SU-DHL-6 (cell line): ENCODE results near the gene PHF20.
"Not testable (repeated sequence)": the region's sequence is repeated elsewhere in the genome, so short reads cannot be mapped to it uniquely, and the experiment has no call there.

ENCODE experiments used
- H2AFZ ChIP-seq: fragments of 200-600 bp; sonication (generic); 2 replicates; pipeline ENCODE4 v1.6.1; 2014; ENCODE audit warnings: low read depth, mild to moderate bottlenecking, moderate library complexity, mixed read lengths, antibody characterized with exemption, low read length; ENCODE audit not compliant: severe bottlenecking
- H3F3A ChIP-seq: fragments of 200-600 bp; shearing (Covaris generic); 2 replicates; pipeline ENCODE4 v1.6.0; 2016; ENCODE audit warnings: antibody characterized with exemption, mild to moderate bottlenecking; ENCODE audit not compliant: insufficient read depth
- H3K27ac ChIP-seq: fragments of 200-600 bp; sonication (generic); 2 replicates; pipeline ENCODE4 v1.5.1; 2016; ENCODE audit warnings: low read depth, mild to moderate bottlenecking, low read length, moderate library complexity, mixed read lengths
- H3K27me3 ChIP-seq: fragments of 200-600 bp; sonication (generic), shearing (Covaris generic); 2 replicates; pipeline ENCODE4 v1.6.0; 2014; ENCODE audit warnings: mild to moderate bottlenecking, low read length
- H3K36me3 ChIP-seq: fragments of 200-600 bp; sonication (generic); 2 replicates; pipeline ENCODE4 v1.6.1; 2014; ENCODE audit warnings: mild to moderate bottlenecking, low read length, mixed read lengths
- H3K4me2 ChIP-seq: fragments of 300-600, 200-600 bp; shearing (Covaris generic), sonication (generic); 2 replicates; pipeline ENCODE4 v1.6.0; 2014; ENCODE audit warnings: low read length, low read depth, mild to moderate bottlenecking; ENCODE audit not compliant: poor library complexity, severe bottlenecking
- H3K4me3 ChIP-seq: fragments of 200-600 bp; sonication (generic); 2 replicates; pipeline ENCODE4 v1.5.1; 2014; ENCODE audit warnings: antibody characterized with exemption, low read length, mild to moderate bottlenecking, mixed read lengths; ENCODE audit not compliant: insufficient read depth, poor library complexity, severe bottlenecking
- H3K79me2 ChIP-seq: fragments of 200-600 bp; sonication (generic); 2 replicates; pipeline ENCODE4 v1.6.1; 2014; ENCODE audit warnings: mild to moderate bottlenecking, low read length, moderate library complexity; ENCODE audit not compliant: insufficient read depth
- H3K9ac ChIP-seq: fragments of 200-600 bp; sonication (generic); 2 replicates; pipeline ENCODE4 v1.7.0; 2014; ENCODE audit warnings: mild to moderate bottlenecking, low read length
- H3K9me2 ChIP-seq: fragments of 200-600 bp; sonication (generic); replicated peaks from 2 replicates; pipeline ENCODE4 v1.6.1; 2014; ENCODE audit warnings: low read length; ENCODE audit not compliant: insufficient read depth
- H3K9me3 ChIP-seq: fragments of 200-600 bp; sonication (generic); 2 replicates; pipeline ENCODE4 v1.6.1; 2014; ENCODE audit warnings: low read length, mixed read lengths; ENCODE audit not compliant: insufficient read depth
- H4K20me1 ChIP-seq: fragments of 200-600 bp; sonication (generic); 2 replicates; pipeline ENCODE4 v1.6.1; 2014; ENCODE audit warnings: low read depth, mild to moderate bottlenecking, antibody characterized with exemption, low read length, moderate library complexity, mixed read lengths
- EZH2phosphoT487 ChIP-seq: fragments of 200-600 bp; sonication (generic), shearing (Covaris generic); conservative IDR thresholded peaks from 2 replicates; pipeline ENCODE4 v1.6.1; 2018; ENCODE audit warnings: mild to moderate bottlenecking, antibody characterized with exemption, low read length, moderate library complexity, mixed read lengths
- TF ChIP-seq, protein P1 (sequence below): fragments of 200-600 bp; sonication (generic); IDR thresholded peaks from one replicate; pipeline ENCODE4 v1.5.1; 2017; ENCODE audit warnings: antibody characterized with exemption, mild to moderate bottlenecking, low read length, moderate library complexity; ENCODE audit not compliant: insufficient read depth, poor library complexity, severe bottlenecking

PHF20 gene

GRCh38 chr20:35994994-35995453 is 223.2 kb downstream of the PHF20 start:
- Histone ChIP-seq H3K27ac (no peak overlapping the region), H3K36me3 (no peaks in the 10 kb centered on the region), H3K9me3 (no peaks in the 10 kb centered on the region), H3K9me2 (no peaks in the 10 kb centered on the region), H4K20me1 (no peaks in the 10 kb centered on the region), H3K4me3 (no peak overlapping the region), H3K79me2 (no peaks in the 10 kb centered on the region), H3K4me2 (no peak overlapping the region), H3K9ac (no peak overlapping the region), H3F3A (peaks cover 3% of the 10 kb centered on the region; the same call in 1 of the 2 replicates), H3K27me3 (no peaks in the 10 kb centered on the region), H2AFZ (no peak overlapping the region)
- TF ChIP-seq EZH2phosphoT487: no peak
- TF ChIP-seq, protein P1, sequence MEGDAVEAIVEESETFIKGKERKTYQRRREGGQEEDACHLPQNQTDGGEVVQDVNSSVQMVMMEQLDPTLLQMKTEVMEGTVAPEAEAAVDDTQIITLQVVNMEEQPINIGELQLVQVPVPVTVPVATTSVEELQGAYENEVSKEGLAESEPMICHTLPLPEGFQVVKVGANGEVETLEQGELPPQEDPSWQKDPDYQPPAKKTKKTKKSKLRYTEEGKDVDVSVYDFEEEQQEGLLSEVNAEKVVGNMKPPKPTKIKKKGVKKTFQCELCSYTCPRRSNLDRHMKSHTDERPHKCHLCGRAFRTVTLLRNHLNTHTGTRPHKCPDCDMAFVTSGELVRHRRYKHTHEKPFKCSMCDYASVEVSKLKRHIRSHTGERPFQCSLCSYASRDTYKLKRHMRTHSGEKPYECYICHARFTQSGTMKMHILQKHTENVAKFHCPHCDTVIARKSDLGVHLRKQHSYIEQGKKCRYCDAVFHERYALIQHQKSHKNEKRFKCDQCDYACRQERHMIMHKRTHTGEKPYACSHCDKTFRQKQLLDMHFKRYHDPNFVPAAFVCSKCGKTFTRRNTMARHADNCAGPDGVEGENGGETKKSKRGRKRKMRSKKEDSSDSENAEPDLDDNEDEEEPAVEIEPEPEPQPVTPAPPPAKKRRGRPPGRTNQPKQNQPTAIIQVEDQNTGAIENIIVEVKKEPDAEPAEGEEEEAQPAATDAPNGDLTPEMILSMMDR: peak; percentile 95

DNA sequence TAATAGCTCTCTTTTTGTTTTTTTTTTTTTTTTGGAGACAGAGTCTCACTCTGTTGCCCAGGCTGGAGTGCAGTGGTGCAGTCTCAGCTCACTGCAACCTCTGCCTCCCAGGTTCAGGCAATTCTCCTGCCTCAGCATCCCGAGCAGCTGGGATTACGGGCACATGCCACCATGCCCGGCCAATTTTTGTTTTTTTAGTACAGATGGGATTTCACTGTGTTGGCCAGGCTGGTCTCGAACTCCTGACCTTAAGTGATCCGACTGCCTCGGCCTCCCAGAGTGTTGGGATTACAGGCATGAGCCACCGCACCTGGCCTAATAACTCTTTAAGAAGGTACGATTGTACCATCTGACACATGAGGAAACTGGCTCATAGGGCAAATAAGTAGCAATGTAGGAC is 224.7 kb downstream of the PHF20 start:
- not testable (repeated sequence) for H3K9me2 ChIP-seq

More for the DNA sequence above, 224.7 kb downstream of the PHF20 start:
- not testable (repeated sequence) for H3K4me3 ChIP-seq, H3K9ac ChIP-seq, H3K79me2 ChIP-seq, H3K27ac ChIP-seq, H3K36me3 ChIP-seq, H3K9me3 ChIP-seq, H3K4me2 ChIP-seq, H4K20me1 ChIP-seq, H3K27me3 ChIP-seq, H3F3A ChIP-seq, H2AFZ ChIP-seq
